ENCODE results near the gene NPIPB6.
A peak's percentile ranks its signal among the peaks of the same experiment; 100 is the strongest.

NPIPB6 gene

GRCh38 chr16:28321700-28322411, 41.5 kb downstream of the NPIPB6 start:
- no peak for DNase-seq

GRCh38 chr16:28320741-28321140, 42.6 kb downstream of the NPIPB6 start:
- DNase-seq, result no peak

- DNase-seq, result no peak
These were observed 43.2 kb downstream of the NPIPB6 start for GRCh38 chr16:28320023-28320561.

GRCh38 chr16:28319476-28320022, 43.8 kb downstream of the NPIPB6 start:
- no peak for DNase-seq

GRCh38 chr16:28318042-28318744, 45.1 kb downstream of the NPIPB6 start:
- DNase-seq, result no peak

- DNase-seq, result peak; percentile 77
These were observed 46.0 kb downstream of the NPIPB6 start for GRCh38 chr16:28317040-28317880.

- DNase-seq, result no peak
These were observed 47.3 kb downstream of the NPIPB6 start for GRCh38 chr16:28316054-28316453.

GRCh38 chr16:28313587-28313986, 49.7 kb downstream of the NPIPB6 start:
- DNase-seq, result no peak

- no peak for DNase-seq
These were observed 51.0 kb downstream of the NPIPB6 start for GRCh38 chr16:28312327-28312726.

GRCh38 chr16:28311913-28312312, 51.4 kb downstream of the NPIPB6 start:
- DNase-seq, result no peak

GRCh38 chr16:28311413-28311812, 51.9 kb downstream of the NPIPB6 start:
- no peak for DNase-seq

- no peak for DNase-seq
These were observed 52.5 kb downstream of the NPIPB6 start for GRCh38 chr16:28310796-28311195.

- peak; percentile 94 for DNase-seq
These were observed 53.4 kb downstream of the NPIPB6 start for GRCh38 chr16:28309811-28310311.

GRCh38 chr16:28308794-28309584, 54.3 kb downstream of the NPIPB6 start:
- DNase-seq, result no peak

GRCh38 chr16:28307936-28308335, 55.4 kb downstream of the NPIPB6 start:
- no peak for DNase-seq

GRCh38 chr16:28304214-28304613, 59.1 kb downstream of the NPIPB6 start:
- DNase-seq, result no peak

- DNase-seq, result no peak
These were observed 60.2 kb downstream of the NPIPB6 start for GRCh38 chr16:28303132-28303531.

- no peak for DNase-seq
These were observed 61.7 kb downstream of the NPIPB6 start for GRCh38 chr16:28301620-28302019.

- no peak for DNase-seq
These were observed 62.2 kb downstream of the NPIPB6 start for GRCh38 chr16:28301154-28301553.

- DNase-seq, result no peak
These were observed 63.0 kb downstream of the NPIPB6 start for GRCh38 chr16:28300327-28300726.

- DNase-seq, result no peak
These were observed 64.8 kb downstream of the NPIPB6 start for GRCh38 chr16:28298511-28298878.

Data from activated gamma-delta T cell treated with Interleukin-2 at 50 U/mL for 16 hours (primary cell).